T-helper 2 cell treated with Interferon-gamma antibody and Interleukin-4, amounts not matched to agents 5 μg/mL and 100 μg/mL, for 36 hours (primary cell): ENCODE data around the gene RAD51B.
A peak's percentile ranks its signal among the peaks of the same experiment; 100 is the strongest.

Experiments
- DNase-seq: peaks from one replicate; pipeline ENCODE4 v3.0.0; 2021; ENCODE audit warnings: low spot score
- H3K27ac Mint-ChIP-seq: one replicate; pipeline ENCODE4 v1.8.0; 2021; ENCODE audit warnings: mild to moderate bottlenecking, mixed read lengths
- H3K27me3 Mint-ChIP-seq: one replicate; pipeline ENCODE4 v1.8.0; 2021; ENCODE audit warnings: low read depth, mixed read lengths
- H3K36me3 Mint-ChIP-seq: one replicate; pipeline ENCODE4 v1.8.0; 2021; ENCODE audit warnings: low read depth, mixed read lengths
- H3K4me1 Mint-ChIP-seq: one replicate; pipeline ENCODE4 v1.8.0; 2021; ENCODE audit warnings: low read depth, mixed read lengths
- H3K4me3 Mint-ChIP-seq: one replicate; pipeline ENCODE4 v1.8.0; 2022; ENCODE audit warnings: mild to moderate bottlenecking, moderate library complexity, mixed read lengths
- H3K9me3 Mint-ChIP-seq: one replicate; pipeline ENCODE4 v1.8.0; 2021; ENCODE audit warnings: mixed read lengths

RAD51B gene

DNA sequence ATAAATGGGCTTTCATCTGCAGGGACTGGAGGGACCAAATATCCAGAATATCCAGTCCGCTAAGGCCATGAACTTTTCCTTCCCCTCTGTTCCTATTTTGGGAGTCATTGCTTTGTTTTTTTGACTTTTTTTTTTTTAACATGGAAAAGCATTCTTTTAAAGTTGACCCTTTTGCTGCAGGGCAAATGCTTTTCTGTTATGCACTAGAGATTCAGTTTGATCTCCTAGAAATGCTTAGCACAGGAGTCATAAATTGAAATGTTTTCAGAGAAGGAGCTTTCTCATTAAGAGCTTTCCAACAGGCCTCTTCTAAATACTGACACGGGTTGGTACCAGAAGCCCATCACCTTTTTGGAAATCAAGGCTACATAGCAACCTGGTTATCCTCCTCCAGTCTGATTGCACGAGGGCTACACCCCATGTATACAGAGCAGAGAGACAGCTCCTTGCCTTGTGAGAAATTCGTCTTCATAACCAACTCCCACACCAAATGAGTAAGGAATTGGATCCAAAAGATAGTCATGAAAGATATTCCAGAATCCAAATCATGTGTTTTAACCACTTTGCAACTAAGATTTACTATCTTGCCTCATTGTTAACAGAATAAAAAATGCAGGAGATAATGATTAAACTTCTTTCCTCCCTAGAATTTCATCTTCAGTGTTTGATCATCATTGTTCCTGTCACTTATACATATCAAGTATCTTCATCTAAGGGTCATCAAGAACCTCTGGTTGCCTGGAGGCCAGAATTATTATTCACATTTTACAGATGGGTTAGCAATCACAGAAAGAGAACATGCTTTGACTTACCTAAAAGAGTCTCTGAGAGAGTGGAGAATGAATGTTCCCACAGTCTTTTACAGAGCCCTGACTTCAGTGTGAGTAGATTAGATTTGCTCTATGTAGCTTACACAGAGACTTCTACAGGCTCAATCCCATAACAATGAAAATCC, 583.9 kb downstream of the RAD51B start:
- Mint-ChIP-seq H3K4me1 (peaks cover 8% of the 10 kb centered on the region), H3K4me3 (no peak overlapping the region), H3K27ac (no peak overlapping the region), H3K36me3 (no peaks in the 10 kb centered on the region), H3K27me3 (no peaks in the 10 kb centered on the region), H3K9me3 (no peaks in the 10 kb centered on the region)
- DNase-seq = no peak

DNA sequence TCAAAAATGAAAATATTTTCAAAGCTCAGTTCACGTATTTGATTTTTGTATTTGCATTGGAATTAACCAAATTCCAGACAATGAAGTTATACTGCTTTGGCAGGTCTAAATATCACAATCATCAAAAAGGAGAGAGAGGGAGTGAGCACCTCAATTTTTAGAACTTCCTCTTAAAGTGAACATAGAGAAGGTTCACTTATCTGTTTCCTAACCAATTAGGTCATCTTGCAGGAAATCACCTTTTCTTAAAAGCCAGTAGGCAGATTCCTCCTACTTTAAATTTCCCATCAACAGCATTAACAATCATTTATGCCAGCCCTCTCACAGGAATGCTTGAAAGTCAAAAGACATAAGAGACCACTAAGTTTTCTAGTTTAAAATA, 584.6 kb downstream of the RAD51B start:
- Mint-ChIP-seq H3K27me3 (no peaks in the 10 kb centered on the region), H3K36me3 (no peaks in the 10 kb centered on the region), H3K4me1 (peaks cover 10% of the 10 kb centered on the region), H3K9me3 (no peaks in the 10 kb centered on the region), H3K4me3 (no peak overlapping the region), H3K27ac (no peak overlapping the region)
- DNase-seq = no peak

GRCh38 chr14:68404652-68405183, 585.1 kb downstream of the RAD51B start:
- Mint-ChIP-seq H3K4me3 (no peak overlapping the region), H3K36me3 (no peaks in the 10 kb centered on the region), H3K27me3 (no peaks in the 10 kb centered on the region), H3K27ac (peak overlapping the region; percentile 4), H3K4me1 (peaks cover 10% of the 10 kb centered on the region), H3K9me3 (no peaks in the 10 kb centered on the region)
- peak; percentile 35 for DNase-seq

- DNase-seq = no peak
- H3K27me3 Mint-ChIP-seq = no peaks in the 10 kb centered on the region
- H3K9me3 Mint-ChIP-seq = no peaks in the 10 kb centered on the region
- H3K36me3 Mint-ChIP-seq = no peaks in the 10 kb centered on the region
- peaks cover 10% of the 10 kb centered on the region for H3K4me1 Mint-ChIP-seq
- H3K27ac Mint-ChIP-seq = no peak overlapping the region
- H3K4me3 Mint-ChIP-seq = no peak overlapping the region
Observed at GRCh38 chr14:68405961-68406360, 586.4 kb downstream of the RAD51B start.

- Mint-ChIP-seq H3K4me1 (peaks cover 10% of the 10 kb centered on the region), H3K4me3 (no peak overlapping the region), H3K36me3 (no peaks in the 10 kb centered on the region), H3K9me3 (no peaks in the 10 kb centered on the region), H3K27ac (no peak overlapping the region), H3K27me3 (no peaks in the 10 kb centered on the region)
- DNase-seq = no peak
Observed at GRCh38 chr14:68407285-68407684, 587.7 kb downstream of the RAD51B start.

DNA sequence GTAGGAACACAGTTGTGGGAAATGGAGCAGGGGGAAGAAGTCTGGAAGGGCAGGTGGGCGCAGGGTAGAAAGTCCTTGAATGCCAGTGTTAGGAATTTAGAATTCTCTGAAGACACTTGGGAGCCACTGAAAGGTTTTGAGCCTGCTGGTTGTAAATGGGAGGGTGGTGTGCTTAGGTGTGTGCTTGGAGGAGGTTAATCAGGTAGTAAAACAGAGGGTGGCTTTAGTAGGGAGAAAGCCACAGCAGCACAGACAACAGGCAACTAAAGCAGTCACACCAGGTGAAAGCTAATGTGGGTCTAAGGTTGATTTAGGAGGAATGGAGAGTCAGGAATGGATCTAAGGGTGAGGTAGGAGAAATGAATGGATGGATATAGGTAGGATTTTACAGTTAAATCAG, 588.2 kb downstream of the RAD51B start:
- H3K4me1 Mint-ChIP-seq = peaks cover 10% of the 10 kb centered on the region
- no peak for DNase-seq
- H3K4me3 Mint-ChIP-seq = no peak overlapping the region
- H3K36me3 Mint-ChIP-seq = no peaks in the 10 kb centered on the region
- H3K27me3 Mint-ChIP-seq = no peaks in the 10 kb centered on the region
- H3K27ac Mint-ChIP-seq = no peak overlapping the region
- no peaks in the 10 kb centered on the region for H3K9me3 Mint-ChIP-seq

- Mint-ChIP-seq H3K4me3 (no peak overlapping the region), H3K9me3 (no peaks in the 10 kb centered on the region), H3K27ac (no peak overlapping the region), H3K4me1 (peaks cover 10% of the 10 kb centered on the region), H3K27me3 (no peaks in the 10 kb centered on the region), H3K36me3 (no peaks in the 10 kb centered on the region)
- no peak for DNase-seq
Observed at GRCh38 chr14:68408680-68409079, 589.1 kb downstream of the RAD51B start.

- no peaks in the 10 kb centered on the region for H3K36me3 Mint-ChIP-seq
- no peaks in the 10 kb centered on the region for H3K9me3 Mint-ChIP-seq
- H3K27me3 Mint-ChIP-seq = no peaks in the 10 kb centered on the region
- DNase-seq = no peak
- H3K4me1 Mint-ChIP-seq = peaks cover 8% of the 10 kb centered on the region
- H3K27ac Mint-ChIP-seq = peak overlapping the region; percentile 7
- H3K4me3 Mint-ChIP-seq = no peak overlapping the region
Observed at GRCh38 chr14:68409387-68409786, 589.8 kb downstream of the RAD51B start.

DNA sequence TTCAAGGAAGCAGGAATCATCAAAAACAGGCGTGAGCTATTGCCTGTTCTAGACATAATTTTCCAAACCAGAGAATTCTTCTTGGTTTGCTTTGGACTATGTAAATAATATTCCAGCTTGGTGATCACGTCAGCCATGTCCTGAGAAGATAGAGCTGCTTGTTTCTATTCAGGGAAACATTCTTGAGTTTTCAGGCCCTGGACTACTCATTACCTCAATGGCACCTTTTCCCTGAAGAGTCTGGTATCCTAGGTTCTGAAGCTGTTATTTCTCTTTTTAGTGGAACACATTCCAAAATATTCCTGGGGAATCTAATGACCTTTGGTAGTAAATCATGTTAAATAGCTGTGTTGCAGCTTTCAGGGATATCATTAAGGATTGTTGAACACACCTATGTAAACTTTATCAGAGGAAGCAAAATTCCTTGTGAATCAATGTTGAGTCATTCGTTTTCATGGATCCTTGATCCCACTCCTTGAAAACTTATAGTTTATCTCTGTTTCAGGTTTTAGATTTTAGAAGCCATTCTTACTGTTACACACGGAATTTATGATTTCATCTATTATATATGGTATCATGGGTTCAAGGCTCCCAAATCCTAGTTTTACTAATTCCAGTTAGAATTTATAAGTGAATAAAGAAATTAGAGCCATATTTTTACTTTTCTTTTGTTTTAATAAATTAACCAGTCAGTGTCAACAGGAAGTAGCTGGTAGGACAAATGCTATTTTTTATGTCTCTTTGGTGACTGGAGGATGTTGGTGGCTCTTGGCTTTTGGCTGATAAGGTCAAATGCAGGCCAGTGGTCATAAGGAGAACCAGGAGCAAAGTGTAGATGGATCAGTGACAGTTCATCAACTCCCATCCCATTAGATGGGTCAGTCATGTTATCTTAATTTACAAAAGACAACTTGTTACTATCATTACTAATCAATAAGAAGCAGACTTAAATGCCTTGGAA, 593.2 kb downstream of the RAD51B start:
- H3K36me3 Mint-ChIP-seq = no peaks in the 10 kb centered on the region
- H3K27ac Mint-ChIP-seq = no peak overlapping the region
- no peaks in the 10 kb centered on the region for H3K27me3 Mint-ChIP-seq
- DNase-seq = no peak
- no peaks in the 10 kb centered on the region for H3K9me3 Mint-ChIP-seq
- peaks cover 3% of the 10 kb centered on the region for H3K4me1 Mint-ChIP-seq
- no peak overlapping the region for H3K4me3 Mint-ChIP-seq

GRCh38 chr14:68413509-68413908, 593.9 kb downstream of the RAD51B start:
- no peak for DNase-seq
- Mint-ChIP-seq H3K4me1 (peaks cover 3% of the 10 kb centered on the region), H3K9me3 (no peaks in the 10 kb centered on the region), H3K36me3 (no peaks in the 10 kb centered on the region), H3K4me3 (no peak overlapping the region), H3K27me3 (no peaks in the 10 kb centered on the region), H3K27ac (no peak overlapping the region)

- no peaks in the 10 kb centered on the region for H3K4me1 Mint-ChIP-seq
- DNase-seq = no peak
- no peak overlapping the region for H3K27ac Mint-ChIP-seq
- no peaks in the 10 kb centered on the region for H3K27me3 Mint-ChIP-seq
- no peaks in the 10 kb centered on the region for H3K36me3 Mint-ChIP-seq
- H3K4me3 Mint-ChIP-seq = no peak overlapping the region
- no peaks in the 10 kb centered on the region for H3K9me3 Mint-ChIP-seq
Observed at GRCh38 chr14:68414121-68414520, 594.5 kb downstream of the RAD51B start.

- Mint-ChIP-seq H3K4me3 (no peak overlapping the region), H3K27me3 (no peaks in the 10 kb centered on the region), H3K36me3 (no peaks in the 10 kb centered on the region), H3K4me1 (peaks cover 7% of the 10 kb centered on the region), H3K9me3 (no peaks in the 10 kb centered on the region), H3K27ac (no peak overlapping the region)
- DNase-seq = no peak
Observed at GRCh38 chr14:68416171-68416570, 596.6 kb downstream of the RAD51B start.

DNA sequence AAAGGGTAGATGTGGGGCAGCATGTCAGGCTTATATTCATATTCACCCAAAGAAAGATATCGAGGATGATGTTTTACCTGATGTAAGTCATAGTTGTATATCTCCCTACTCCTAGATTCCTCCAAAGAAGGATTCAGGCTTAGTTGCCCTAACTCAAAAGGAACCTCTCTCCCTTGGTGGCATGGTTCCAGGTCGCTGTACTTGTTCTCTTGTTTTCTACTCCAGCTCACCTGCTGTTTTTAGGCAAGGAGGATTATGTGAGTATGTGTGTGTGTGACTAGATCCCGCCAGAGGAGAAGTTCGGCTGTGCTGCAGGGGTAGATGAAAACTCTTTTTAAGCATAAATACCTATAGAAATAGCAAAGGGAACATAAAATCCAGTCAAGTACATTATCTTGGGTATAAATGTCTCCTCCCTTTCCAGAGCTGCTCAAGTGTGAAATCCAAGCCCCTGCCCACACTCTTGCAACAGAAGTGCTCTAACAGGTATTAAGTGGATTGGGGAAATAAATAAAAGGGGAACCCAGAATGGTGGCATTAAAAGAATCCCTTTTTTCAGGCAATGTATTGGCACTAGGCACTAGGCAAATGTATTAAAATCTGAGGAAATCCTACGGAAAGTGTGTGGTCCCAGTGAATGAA, 597.6 kb downstream of the RAD51B start:
- H3K27me3 Mint-ChIP-seq = no peaks in the 10 kb centered on the region
- no peak for DNase-seq
- no peak overlapping the region for H3K4me3 Mint-ChIP-seq
- H3K36me3 Mint-ChIP-seq = no peaks in the 10 kb centered on the region
- H3K27ac Mint-ChIP-seq = no peak overlapping the region
- H3K9me3 Mint-ChIP-seq = no peaks in the 10 kb centered on the region
- H3K4me1 Mint-ChIP-seq = peaks cover 7% of the 10 kb centered on the region
